HG02798 (cell line): Measurements from ENCODE around the gene TBX1.

ENCODE experiments used
- ATAC-seq: cut with Tn5 transposase; IDR thresholded peaks from one replicate; pipeline ENCODE4 v1.9.1; 2021; ENCODE audit warnings: mild to moderate bottlenecking; ENCODE audit not compliant: unreplicated experiment, poor library complexity

Gene TBX1

GRCh38 chr22:19751497-19752245 is 8.9 kb upstream of the TBX1 start:
- ATAC-seq = no peak

GRCh38 chr22:19753090-19753842 is 7.3 kb upstream of the TBX1 start:
- ATAC-seq = no peak

DNA sequence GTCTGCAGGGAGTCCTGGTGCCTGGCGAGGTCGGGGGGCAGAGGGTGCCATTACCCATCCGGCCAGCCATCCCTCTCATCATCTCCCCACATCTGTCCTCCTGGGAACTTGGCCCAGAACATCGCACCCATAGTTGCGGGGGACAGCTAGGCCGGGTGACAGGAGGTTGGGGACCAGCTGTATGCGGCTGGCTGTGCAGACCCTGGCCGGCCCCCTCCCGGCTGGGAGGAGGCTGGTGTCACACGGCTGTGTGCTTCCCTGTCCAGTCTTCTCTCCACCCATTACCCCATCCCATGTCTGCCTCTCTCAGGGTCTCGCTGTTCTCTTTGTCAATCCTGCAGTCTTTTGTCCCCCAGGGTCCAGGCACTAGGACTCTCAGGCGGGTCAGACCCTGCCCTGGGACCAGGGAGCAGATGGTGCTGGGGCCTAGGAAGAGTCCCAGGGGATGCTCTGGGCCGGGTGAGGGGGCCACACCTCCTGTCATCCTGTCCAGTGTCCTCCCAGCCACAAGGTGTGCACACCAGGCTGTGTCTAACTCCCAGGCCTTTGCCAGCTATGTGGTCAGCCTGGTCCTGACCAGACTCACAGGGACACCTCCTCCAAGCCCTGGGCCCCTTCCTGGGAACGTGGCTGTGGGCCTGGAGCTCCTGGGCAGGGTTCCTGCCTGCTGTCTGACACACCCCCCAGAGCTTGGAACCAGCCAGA is 6.4 kb upstream of the TBX1 start:
- ATAC-seq = no peak

DNA sequence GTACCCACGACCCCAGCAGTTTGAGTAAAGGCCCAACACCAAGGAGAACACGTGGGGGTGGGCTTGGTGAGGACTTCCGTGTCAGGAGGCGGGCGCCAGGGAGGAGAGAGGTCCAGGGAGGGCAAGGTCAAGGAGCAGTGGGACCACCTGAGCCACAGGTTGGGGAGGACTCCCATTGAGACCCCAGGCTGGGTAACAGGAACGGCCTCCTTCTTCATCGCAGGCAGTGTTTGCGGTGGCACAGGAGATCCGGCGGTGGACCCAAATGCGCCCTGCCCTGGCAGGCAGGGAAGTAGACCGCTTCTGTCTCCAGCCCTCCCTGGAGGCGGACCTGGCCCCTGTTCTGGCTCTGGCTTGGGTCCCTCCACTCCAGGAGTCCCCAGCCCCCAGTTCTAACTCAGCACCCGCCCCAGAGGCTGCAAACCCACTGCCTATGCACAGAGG is 5.9 kb upstream of the TBX1 start:
- ATAC-seq = no peak

GRCh38 chr22:19755145-19755710 is 5.3 kb upstream of the TBX1 start:
- no peak for ATAC-seq

DNA sequence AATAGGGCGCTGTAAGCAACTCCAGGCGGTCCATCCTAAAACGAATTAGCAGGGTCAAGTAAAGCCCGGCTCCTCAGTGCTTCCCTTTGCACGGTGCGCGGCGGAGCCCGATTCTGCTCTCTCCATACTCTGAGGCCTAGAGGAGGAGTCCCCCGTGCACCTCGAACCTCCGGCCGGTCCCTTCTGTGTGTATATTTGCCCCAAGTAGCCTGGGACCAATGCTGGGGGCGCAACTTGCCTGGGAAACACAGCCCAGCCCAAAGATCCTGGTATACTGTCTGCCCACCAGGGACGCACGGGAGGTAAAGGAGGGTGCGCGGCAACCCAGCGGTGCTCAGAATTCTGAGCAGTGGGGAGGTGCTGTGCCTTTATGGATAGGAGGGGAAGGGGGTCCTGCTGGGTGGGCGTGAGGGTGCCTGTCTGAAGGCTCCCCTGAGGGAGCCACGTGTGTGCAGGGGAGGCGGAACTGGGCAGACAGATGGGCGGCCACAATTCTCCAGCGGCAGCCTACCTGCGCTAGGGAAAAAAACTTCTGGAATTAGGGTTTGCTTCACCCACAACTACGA is 4.8 kb upstream of the TBX1 start:
- no peak for ATAC-seq

- no peak for ATAC-seq
Observed at GRCh38 chr22:19756288-19757128, 4.1 kb upstream of the TBX1 start.

GRCh38 chr22:19757140-19757984 is 3.2 kb upstream of the TBX1 start:
- ATAC-seq = no peak

GRCh38 chr22:19757985-19758895 is 2.3 kb upstream of the TBX1 start:
- ATAC-seq = no peak

- no peak for ATAC-seq
Observed at GRCh38 chr22:19758896-19759426, 1.6 kb upstream of the TBX1 start.

DNA sequence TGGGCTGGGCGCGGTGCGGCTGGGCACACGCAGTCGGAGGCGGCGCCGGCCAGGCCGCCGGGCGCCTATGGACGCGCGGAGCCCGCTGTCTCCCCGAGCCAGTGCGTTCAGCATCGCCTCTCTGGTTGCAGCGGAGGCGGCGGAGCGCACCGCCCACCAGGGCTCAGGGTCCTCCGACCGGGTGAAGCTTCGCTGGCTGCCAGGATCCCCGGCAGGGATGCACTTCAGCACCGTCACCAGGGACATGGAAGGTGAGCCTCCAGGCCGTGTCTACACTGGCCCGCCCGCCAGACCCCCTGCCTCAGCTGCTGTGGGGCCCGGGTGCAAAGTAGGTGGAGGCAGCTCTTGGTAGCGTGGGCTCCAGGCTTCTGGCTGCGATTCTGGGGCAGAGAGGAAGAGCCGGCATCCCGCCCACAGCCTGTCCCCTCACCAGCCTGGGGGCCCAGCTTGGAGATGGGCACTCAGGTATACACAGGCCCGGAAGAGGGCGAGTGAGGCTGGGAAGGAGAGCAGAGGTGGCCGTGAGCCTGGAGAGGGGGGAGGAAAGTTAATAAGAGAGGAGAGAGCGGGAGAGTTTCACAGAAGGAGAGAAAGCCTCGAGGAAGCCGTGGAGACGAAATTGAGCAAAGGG is 1.0 kb upstream of the TBX1 start:
- ATAC-seq = no peak

GRCh38 chr22:19760951-19761724 is 560 bp downstream of the TBX1 start:
- no peak for ATAC-seq

DNA sequence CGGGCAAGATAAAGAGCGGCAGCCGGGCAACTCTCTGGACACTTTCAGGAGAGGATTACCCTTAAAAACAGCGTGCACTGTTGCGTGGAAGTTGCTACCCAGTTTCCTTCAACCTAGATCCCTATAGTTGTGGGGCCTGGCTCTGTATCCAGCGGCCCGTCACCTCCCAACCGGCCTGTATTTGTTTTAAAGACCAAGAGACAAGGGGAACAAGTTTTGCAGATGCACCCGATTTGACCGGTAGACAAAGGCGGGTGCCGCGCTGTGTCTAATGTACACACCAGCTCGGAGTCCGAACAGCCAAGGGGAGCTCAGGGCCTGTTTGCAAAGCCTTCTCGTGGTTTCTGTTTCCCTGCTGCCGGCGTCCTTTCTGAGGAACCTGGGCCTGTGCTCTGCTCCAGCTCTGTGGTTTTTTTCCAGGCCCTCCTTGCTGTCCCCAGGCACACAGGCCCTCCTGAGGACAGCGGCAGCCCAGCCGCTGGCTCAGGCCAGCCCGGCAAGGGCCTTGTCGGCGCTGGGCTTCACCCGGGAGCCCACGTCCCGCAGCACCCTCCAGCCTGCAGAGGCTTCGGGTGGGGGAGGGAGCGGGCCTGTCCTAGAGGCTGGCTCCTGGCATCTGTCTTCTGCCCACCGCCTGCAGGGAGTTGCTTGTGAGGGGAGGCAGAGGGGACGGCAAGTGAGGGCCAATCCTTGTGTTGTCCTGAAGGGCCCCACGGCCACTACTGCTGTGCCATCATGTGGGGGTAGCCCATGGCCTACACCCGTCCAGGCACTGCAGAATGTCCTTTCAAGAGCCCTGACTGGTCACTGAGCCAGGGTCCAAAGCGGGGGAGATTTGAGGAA is 1.4 kb downstream of the TBX1 start:
- no peak for ATAC-seq

DNA sequence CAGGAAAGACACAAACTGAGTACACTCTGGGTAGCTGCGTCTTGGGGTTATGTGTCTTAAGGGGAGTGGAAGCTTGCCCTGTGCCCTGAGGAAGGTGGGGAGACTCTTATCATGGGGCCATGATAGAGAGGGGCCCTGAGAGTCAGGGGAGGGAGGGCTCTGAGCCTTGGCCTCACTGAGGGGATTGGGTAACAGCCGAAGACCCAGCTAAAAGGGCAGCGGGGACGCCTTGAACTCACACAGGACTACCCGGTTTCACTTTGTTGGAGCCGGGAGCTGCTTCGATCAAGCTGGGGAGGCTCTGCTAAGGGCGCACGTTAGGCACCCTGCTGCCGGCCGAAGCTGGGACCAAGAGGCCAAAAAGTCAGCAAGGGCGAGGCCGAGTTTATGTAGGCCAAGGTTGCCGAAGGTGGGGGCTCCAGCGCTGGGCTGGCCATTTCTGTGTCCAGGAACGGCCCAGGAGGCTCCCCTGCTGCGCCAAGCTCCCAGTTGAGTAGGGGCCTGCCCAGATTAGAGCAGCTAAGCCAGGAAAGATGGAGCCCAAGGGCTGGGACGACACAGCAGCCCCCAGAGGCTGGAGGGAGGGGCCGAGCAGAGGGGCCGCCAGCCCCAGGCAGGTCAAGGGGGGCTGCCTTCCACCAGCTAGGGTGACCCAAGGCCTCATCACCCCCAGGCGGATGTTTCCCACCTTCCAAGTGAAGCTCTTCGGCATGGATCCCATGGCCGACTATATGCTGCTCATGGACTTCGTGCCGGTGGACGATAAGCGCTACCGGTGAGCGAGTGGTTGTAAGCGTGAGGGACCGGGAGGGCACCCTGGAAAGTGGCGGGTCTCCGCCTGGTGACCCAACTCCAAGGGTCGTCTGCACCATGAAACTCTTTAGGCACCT is 2.2 kb downstream of the TBX1 start:
- ATAC-seq = no peak
